ENCODE data around the gene CDH11.

Gene CDH11

DNA sequence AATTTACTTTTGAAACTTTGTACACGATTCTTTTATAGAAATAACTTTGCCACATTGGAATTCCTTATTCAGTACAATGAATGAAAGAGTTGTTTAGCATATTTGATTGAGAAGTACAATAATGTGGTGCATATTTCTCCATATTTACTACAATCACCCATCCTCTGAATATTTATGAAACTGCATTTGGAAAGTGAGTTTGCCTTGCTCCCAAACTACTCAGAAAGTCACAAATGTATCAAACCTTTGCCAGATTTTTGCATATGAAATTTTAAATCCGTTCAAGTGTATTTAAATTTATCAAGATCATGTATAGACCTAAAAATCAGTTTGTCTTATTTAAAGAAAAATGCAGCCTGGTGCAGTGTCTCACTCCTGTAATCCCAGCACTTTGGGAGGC lies 148.7 kb downstream of the CDH11 start:
- no peak for DNase-seq

DNA sequence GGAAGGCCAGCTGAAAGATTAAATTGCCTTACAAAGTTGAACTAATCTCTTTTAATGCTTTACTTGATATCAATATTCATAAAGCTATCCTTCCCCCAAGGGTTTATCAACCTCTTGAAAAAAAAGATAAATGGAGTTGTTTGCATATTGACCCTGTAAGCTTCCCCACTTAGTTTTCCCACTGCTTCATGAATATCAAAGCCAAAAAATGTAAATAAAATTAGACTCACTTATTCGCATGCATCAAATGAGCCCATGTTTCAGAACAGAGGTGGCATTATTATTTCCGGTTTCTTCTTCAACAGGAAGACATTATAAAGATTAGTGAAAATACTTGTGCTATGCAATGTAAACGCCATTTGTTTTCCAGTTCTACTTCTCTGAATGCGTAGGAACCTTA lies 150.7 kb downstream of the CDH11 start:
- no peak for DNase-seq

DNA sequence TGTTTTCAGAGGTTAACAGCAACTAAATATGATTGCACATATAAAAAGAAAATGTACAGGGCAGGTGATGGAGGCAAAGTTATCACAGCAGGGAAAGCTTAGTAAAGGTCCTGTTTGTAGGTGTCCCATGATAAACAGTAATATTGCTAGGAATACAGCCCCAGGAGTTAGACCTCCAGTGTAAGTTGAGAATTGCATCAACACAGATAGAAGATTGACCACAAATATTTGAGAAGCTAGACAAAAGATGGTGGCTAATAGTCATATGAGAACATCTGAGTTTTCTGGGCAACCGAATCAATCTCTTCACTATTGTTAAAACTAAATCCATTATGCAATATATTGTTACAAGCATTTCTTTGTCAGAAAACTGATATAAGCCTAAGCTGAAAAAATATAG lies 152.6 kb downstream of the CDH11 start:
- DNase-seq = no peak

DNA sequence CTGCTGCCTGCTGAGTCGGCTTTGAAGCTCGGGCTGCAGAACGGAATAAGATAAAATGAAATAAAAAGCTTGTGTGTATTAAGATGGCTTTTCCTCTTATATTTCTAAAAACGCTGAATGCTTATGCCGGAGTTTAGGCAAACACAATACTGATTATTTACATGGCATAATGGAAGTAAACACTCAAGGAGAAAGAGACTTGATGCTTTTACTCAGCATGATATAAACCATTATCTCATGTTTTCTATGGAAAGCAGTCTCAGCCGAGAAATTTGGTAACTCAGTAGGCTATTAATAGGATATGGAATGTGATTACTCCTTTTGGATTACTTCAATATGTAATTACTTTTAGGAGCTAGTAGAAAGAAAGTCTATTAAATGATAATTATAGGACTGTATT lies 153.3 kb downstream of the CDH11 start:
- no peak for DNase-seq

DNA sequence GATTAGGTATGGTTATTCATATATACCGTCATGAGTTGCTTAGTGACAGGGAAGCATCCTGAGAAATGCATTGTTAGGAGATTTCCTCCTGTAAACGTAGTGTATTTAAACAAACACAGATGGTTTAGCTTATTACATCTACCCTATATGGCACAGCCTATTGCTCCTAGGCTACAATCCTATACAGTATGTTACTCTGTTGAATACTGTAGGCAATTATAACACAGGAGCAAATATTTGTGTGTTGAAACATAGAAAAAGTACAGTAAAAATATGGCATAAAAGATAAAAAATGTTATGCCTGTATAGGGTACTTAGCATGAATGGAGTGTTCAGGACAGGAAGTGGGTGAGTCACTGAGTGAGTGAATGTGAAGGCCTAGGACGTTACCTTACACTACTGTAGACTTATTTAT lies 157.7 kb downstream of the CDH11 start:
- DNase-seq = no peak

DNA sequence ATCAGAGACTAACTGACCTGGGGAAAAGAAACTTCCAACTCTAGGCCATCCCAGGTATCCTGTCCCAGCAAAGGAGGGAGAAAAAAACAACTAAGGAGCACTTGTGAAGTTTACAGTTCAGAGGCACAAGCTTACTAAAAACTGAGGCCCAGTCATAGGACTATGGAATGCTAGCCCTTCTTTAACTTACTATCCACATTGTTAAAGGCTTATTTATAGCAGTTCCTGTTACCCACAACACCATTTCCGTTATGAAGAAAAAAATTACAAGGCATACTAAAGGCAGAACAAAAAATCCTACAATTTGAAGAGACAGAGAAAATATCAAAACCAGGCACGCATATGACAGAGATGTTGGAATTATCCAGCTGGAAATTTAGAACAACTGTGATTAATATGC lies 159.1 kb downstream of the CDH11 start:
- DNase-seq = no peak

DNA sequence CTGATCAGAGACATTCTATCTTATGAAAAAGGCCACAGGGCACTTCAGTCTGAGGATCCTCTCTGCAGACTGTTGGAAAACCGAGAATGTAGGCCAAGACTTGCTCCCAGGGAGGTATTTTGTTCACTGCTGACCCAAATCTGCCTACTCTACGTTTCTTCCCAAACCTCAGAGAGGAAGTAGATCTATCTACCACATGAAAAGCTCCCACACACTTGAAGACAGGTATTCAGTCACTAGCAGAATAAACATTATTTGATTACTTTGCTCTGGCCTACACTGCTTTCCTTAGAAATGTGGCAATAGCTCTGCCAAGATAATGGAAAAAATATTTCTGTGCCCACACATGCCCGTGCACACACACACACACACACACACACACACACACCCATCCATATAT lies 164.6 kb downstream of the CDH11 start:
- DNase-seq = no peak

DNA sequence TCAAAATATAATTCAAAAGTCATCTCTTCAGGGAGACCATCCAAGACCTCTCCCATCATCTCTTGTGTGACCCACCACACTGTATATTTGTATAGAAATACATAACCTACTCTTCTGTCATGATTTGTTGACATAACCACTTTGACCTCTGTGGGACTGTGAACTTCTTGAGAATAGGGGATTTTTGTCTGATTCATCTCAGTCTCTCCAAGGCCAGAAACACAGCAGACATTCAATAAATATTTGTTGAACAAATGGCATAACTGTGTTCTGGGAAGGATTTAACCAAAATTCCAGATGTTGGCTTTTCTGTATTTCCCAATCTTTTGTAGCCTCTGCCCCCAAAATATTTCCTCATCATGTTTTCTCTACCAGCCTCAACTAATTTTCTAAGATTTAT lies 169.7 kb downstream of the CDH11 start:
- no peak for DNase-seq

DNA sequence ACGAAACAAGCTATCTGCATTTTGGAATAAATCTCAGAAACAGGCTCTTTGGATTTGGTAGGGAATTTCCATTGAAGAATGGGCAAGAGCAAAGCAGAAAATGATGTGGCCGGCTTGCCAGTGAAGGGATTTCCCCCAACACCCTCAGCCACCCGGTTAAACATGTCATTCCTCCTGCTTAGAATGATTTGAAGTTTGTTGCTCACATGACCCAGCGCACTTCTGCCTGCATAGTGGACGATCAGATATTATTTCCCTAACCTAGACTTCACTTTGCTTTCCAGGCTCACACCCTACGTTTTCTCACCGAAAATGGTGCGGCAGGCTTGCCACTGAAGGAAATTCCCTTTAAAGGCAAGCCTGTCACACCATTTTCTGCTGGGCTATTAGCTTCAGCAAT lies 170.7 kb downstream of the CDH11 start:
- no peak for DNase-seq

DNA sequence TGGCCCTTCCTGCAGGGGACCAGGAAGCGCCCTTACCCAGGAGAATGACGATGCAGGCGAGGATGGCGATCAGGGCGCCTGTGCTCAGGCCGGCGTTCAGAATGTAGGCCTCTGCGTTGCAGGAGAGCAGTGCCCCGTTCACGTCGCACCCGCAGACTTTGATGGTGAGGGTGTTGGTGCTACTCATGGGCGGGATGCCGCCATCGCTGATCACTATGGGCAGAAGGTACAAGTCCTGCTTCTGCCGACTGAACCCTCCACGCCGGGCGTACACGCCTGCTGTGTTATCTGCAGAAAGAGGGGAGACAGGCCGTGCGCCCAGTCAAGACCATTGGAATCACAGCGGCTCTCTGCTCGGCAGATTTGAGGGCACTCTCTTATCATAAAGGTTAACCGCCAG lies 171.1 kb downstream of the CDH11 start:
- DNase-seq = no peak

DNA sequence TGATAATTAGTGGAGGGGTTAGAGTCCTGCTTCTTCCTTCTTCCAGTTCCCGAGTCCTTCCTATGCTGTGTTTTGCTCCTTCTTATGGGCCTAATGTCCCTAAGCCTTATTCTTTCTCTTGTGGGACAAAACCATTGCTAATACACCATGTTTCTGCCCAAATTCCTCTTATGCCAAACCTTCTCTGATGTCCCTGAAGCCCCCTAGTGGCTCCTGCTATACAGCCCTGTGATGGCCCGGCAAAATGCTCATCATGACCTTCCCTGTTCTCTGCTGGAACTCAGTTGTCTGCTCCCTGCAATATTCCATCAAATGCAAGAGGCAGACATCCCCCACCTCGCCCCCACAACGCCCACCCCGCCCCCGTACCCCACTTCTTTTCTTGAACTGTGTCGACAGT lies 171.6 kb downstream of the CDH11 start:
- DNase-seq = no peak

DNA sequence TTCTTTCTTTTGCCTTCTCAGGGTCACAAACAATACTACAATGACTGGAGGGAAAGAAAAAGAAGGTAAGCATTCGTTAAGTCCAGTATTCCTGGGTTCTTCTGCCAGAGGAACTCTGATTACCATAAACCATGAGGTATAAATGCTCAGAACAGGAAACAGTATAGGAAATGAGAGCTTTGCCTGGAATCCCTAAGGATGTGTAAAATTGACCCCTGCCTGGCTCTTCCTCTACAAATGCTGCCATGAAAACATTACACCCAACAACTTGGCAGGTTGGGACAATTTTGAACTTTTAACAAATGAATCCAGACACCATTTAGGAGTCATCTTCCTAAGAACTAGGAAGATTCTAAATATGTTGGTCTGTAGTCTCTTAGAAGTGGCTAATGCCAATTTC lies 173.8 kb downstream of the CDH11 start:
- DNase-seq = no peak

DNA sequence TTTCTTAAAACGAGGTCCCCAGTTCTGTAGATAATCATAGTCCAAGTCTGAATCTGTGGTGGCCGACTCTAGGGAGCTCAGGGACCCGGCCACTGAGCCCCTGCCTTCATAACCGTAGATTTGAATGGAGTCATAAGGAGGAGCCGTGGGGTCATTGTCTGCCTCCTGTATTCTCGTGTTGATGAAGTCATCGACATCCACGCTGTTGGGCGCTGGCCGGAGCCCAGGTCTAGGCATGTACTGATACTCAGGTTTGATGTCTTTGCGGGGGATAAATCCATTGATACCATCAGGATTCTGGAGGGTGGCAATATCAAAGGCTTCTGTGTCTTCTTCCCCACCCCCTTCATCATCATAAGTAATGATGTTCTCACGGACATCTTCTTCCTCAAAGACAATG lies 174.2 kb downstream of the CDH11 start:
- no peak for DNase-seq

DNA sequence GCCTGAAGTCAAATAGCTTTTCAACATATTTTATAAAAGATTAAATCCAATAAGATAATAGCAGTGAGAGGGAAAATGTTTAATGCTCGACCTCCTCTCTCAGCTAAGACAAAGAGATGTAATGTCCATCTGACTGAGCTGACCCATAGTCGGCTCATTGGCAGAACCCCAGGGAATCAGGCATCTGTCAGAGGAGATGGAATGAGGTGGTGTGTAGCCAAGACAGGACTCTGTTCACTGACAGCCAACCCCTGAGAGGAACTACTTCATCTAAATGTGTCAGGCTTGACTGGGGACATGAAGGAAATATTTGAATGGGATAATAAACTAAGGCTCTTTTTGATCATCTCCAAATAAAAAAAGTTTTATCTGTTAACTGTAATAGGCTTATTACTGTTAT lies 188.0 kb downstream of the CDH11 start:
- no peak for DNase-seq

DNA sequence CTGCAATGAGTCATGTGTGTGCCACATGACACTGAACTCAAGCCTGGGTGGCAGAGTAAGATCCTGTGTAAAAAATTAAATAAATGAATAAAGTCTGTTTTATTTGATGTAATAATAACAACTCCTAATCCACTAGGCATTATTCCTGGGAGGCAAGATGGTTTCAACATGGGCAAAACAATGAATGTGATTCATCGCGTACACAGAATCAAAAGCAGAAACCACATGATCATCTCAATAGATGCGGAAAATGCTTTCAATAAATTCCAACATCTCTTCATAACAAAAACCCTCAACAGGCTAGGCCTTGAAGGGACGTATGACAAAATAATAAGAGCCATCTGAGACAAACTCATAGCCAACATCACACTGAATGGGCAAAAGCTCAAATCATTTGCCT lies 195.4 kb downstream of the CDH11 start:
- DNase-seq = no peak

DNA sequence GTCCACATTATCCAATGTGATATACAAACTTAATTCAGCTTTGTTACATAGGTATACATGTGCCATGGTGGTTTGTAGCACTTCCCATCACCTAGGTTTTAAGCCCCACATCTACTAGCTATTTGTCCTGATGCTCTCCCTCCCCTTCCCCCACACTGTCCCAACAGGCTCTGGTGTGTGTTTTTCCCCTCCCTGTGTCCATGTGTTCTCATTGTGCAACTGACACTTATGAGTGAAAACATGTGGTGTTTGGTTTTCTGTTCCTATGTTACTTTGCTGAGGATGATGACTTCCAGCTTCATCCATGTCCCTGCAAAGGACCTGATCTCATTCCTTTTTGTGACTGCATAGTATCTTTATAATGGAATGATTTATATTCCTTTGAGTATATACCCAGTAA lies 196.7 kb downstream of the CDH11 start:
- no peak for DNase-seq

DNA sequence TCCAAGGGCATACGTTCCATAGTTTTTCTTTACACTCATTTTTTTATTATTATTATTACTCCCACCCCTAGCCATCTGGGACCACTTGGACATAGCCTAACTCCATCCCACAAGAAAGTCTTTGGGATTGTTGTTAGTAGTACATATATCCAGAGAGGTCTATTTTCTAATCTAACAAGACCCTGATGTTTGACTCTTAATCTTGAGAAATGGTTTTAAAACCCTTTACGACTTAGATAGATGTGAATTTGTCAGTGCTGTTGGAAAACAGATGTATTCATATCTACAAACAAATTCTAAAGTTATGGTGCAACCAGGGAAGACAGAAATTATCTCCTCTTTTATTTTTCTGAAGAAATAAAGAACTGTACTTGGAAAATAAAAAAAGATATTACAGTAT lies 197.8 kb downstream of the CDH11 start:
- no peak for DNase-seq

DNA sequence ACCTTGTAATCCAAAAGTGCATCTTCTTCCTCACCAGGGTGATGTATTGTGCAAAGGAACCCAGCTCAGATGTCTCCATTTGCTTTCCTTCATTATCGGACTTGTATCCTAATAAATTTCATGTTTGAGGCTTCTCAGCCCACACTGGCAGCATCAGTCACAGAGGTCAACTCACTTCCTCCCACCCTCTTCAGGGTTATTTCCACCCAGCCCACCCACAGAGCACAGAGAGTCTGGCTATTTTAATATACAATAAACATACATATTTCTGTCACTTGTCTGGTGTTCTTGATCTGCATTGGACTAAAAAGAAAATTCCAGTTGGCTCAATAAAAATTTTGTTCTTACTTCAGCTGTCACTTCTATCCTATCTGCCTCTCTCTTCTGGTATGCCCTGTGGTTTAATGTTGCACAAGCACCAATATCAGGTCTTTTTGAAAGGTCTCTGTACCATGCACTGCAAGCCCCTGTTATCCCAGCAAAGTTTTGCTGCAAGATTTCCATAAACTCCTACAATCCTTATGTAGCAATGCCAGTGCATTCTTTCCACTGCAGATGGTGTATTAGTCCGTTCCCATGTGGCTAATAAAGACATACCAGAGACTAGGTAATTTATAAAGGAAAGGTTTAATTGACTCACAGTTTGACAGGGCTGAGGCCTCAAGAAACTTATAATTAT lies 201.8 kb downstream of the CDH11 start:
- no peak for DNase-seq

DNA sequence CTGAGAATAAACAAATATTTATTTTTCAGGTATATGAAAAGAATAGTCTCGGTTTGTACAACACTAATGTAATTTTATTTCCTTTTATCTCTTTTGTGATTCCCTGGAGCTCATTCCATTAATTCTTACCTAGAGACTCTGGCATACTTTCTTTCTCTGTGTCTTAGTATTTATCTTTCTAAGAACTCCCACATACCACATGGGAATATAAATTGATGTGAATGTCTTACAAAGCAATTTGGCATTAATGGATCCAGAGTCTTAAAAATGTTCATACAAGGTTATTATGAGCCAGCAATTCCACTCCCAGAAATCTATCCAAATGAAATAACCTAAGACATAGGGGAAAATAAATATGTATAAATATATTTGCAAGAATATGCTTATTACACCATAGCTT lies 202.7 kb downstream of the CDH11 start:
- no peak for DNase-seq

DNA sequence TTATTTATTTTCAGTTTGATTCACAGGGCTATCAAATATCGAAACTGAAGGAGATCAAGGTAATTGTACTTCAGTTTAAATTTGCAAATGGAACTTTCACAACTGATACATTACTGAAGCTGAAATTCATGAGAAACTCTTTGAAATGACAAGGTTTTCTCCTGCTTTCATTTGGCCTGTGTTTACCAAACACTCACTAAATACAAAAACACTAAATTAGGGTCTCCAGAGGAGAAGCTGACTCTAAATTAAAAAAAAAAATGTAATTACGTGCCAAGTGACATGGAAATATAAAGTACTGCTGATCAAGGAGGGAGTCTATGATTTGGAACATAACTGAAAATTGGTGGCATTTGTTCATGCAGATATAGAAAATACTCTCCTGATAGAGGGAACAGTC lies 205.8 kb downstream of the CDH11 start:
- no peak for DNase-seq

DNA sequence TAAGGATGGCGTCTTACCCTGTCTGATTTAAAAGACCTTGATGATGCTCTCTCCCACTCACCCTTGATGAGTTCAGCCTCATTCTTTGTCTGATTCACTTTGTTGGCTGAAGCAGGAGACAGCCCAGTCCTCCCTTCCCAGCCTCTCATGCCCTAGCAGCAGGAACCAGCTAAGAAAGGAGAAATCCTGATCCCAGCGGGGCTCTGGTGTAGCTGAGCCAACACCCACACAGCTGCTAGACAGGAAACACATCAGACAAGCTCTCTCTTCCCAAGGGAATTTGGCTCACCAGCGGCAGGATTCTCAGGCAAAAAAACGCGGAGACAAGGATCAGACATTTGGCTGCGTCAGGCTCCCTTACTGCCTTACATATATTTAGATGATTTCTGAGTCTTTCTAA lies 211.5 kb downstream of the CDH11 start:
- no peak for DNase-seq

DNA sequence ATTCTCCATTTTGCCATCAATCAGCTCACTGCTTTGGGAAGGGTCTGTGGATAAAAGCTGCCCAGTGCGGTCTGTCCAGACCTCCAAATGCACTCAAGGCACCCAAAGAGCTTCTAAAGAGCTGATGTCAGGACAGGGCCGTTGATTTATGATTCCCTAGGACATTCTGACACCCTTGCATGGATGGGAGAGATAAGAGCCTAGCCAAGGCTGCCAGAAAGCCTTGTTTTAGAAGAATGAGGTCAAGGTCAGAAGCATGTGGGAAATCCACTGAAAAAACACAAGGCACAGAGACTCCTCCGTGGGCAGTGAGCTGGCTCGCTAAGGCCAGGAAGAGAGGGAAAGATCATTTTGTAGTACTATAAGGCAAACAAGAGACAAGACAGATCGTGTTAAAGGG lies 214.0 kb downstream of the CDH11 start:
- no peak for DNase-seq

DNA sequence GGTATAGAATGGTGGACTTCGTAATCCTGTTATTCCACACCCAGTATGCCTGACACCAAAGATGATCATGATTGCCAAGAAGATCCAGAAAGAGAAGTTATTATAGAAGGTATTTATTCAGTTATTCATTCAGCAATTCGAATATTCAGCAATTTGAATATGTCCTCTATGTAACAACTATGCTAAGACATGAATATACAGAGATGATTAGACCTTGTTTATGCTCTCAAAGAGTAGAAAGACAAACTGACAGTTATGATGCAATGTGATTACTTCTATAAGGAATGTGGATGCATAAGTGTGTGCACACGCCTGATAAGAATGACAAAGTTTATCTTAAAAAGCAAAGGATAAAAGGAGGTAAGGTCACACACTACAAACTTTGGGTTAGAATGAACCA lies 218.1 kb downstream of the CDH11 start:
- no peak for DNase-seq

DNA sequence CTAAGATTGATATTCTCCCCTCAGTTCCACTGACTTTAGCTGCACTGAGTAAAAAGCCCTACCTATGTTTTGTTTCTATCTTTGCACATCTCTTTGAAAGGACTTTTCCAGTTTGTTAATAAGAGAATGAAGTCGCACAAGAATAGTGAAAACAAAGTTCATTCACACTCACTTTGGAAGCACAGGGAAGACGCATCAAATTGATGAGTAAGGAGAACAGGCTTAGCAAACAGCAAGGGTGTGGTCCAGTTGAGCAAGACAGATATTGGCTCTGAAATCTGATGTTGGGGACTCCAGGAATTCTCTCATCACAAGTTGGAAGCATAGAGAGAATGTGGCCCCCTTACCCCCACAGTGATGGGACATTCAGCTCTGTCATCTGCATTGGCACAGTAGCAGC lies 221.3 kb downstream of the CDH11 start:
- DNase-seq = no peak

DNA sequence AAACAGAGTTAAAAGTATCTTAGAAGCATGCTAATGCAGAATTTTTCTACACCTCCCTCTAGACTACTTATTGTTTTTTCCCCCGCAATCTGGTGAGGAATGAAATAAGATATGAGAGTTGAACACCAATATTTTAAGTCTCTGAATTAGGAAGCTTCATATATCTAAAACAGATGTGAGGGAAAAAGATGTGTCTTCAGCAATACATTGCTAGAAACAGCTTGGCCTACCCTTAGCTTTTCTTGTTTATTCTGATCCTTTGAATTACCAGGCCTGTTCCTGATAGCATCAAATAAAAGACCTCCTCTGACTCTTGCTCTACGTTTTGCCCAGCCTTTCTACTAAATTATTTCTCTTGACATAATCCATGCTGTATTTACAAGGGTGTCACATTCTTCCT lies 221.8 kb downstream of the CDH11 start:
- no peak for DNase-seq

DNA sequence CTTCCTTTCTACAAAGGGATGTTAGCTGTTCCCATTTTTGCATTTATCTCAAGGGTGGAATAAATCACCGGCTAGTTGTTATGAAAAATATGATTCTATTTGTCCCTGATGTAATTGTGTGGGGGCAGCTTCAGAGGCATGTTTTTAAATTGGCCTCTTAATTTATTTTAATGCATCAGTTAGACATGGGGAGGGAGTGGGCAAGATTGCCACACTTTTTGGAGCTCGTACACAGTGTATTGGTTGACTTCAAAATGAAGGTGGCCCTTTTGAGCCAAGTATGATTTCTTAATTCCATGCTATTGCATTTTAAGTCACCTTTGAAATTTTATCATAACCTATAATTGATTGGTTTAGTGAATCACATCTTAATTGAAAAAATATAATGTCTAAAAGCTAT lies 223.7 kb downstream of the CDH11 start:
- no peak for DNase-seq
